Measurements from ENCODE around the gene CCNF. TPM values are rescaled to one million over a fixed set of nuclear protein-coding genes. Genes with fewer than 3 reads are reported as not detected.
"Not testable (repeated sequence)": the region's sequence is repeated elsewhere in the genome, so short reads cannot be mapped to it uniquely, and the experiment has no call there.

The CCNF gene
- total RNA-seq, 1 experiment from 2014 or later: 82.6 TPM

GRCh38 chr16:2436110-2436509 lies 6.9 kb downstream of the CCNF start:
- no peak overlapping the region for H3K4me3 ChIP-seq (ENCODE audit: insufficient read depth, low read depth, low read length)
- H3K27me3 ChIP-seq (ENCODE audit: control insufficient read depth, insufficient read depth, low read length): no peaks in the 10 kb centered on the region
- H3K36me3 ChIP-seq (replicated peaks; ENCODE audit: control insufficient read depth, insufficient read depth, low read length): peaks cover 59% of the 10 kb centered on the region
- DNase-seq: no peak

GRCh38 chr16:2437032-2437790 lies 8.0 kb downstream of the CCNF start:
- peaks cover 55% of the 10 kb centered on the region for H3K36me3 ChIP-seq (replicated peaks; ENCODE audit: control insufficient read depth, insufficient read depth, low read length)
- no peak for DNase-seq
- no peak overlapping the region for H3K4me3 ChIP-seq (ENCODE audit: insufficient read depth, low read depth, low read length)
- H3K27me3 ChIP-seq (ENCODE audit: control insufficient read depth, insufficient read depth, low read length): no peaks in the 10 kb centered on the region

GRCh38 chr16:2438121-2438520 lies 8.9 kb downstream of the CCNF start:
- no peak overlapping the region for H3K4me3 ChIP-seq (ENCODE audit: insufficient read depth, low read depth, low read length)
- H3K27me3 ChIP-seq (ENCODE audit: control insufficient read depth, insufficient read depth, low read length): no peaks in the 10 kb centered on the region
- DNase-seq: no peak
- H3K36me3 ChIP-seq (replicated peaks; ENCODE audit: control insufficient read depth, insufficient read depth, low read length): peaks cover 47% of the 10 kb centered on the region

- DNase-seq: no peak
- Histone ChIP-seq H3K27me3 (ENCODE audit: control insufficient read depth, insufficient read depth, low read length) (no peaks in the 10 kb centered on the region), H3K4me3 (ENCODE audit: insufficient read depth, low read depth, low read length) (no peak overlapping the region), H3K36me3 (replicated peaks; ENCODE audit: control insufficient read depth, insufficient read depth, low read length) (peaks cover 50% of the 10 kb centered on the region)
Observed at GRCh38 chr16:2439598-2439997, 10.4 kb downstream of the CCNF start.

- not testable (repeated sequence) for H3K4me3 ChIP-seq (ENCODE audit: insufficient read depth, low read depth, low read length); H3K27me3 ChIP-seq (ENCODE audit: control insufficient read depth, insufficient read depth, low read length); DNase-seq
- peaks cover 54% of the 10 kb centered on the region for H3K36me3 ChIP-seq (replicated peaks; ENCODE audit: control insufficient read depth, insufficient read depth, low read length)
Observed at GRCh38 chr16:2441143-2441804, 12.0 kb downstream of the CCNF start.

- Histone ChIP-seq H3K27me3 (ENCODE audit: control insufficient read depth, insufficient read depth, low read length) (no peaks in the 10 kb centered on the region), H3K4me3 (ENCODE audit: insufficient read depth, low read depth, low read length) (no peak overlapping the region), H3K36me3 (replicated peaks; ENCODE audit: control insufficient read depth, insufficient read depth, low read length) (peaks cover 51% of the 10 kb centered on the region)
- no peak for DNase-seq
Observed at GRCh38 chr16:2443555-2443954, 14.3 kb downstream of the CCNF start.

GRCh38 chr16:2447920-2448583 lies 18.8 kb downstream of the CCNF start:
- no peaks in the 10 kb centered on the region for H3K27me3 ChIP-seq (ENCODE audit: control insufficient read depth, insufficient read depth, low read length)
- H3K36me3 ChIP-seq (replicated peaks; ENCODE audit: control insufficient read depth, insufficient read depth, low read length): peaks cover 61% of the 10 kb centered on the region
- DNase-seq: no peak
- no peak overlapping the region for H3K4me3 ChIP-seq (ENCODE audit: insufficient read depth, low read depth, low read length)

GRCh38 chr16:2449118-2449517 lies 19.9 kb downstream of the CCNF start:
- Histone ChIP-seq H3K27me3 (ENCODE audit: control insufficient read depth, insufficient read depth, low read length) (no peaks in the 10 kb centered on the region), H3K4me3 (ENCODE audit: insufficient read depth, low read depth, low read length) (no peak overlapping the region), H3K36me3 (replicated peaks; ENCODE audit: control insufficient read depth, insufficient read depth, low read length) (peaks cover 63% of the 10 kb centered on the region)
- DNase-seq: no peak

- peaks cover 57% of the 10 kb centered on the region for H3K36me3 ChIP-seq (replicated peaks; ENCODE audit: control insufficient read depth, insufficient read depth, low read length)
- H3K27me3 ChIP-seq (ENCODE audit: control insufficient read depth, insufficient read depth, low read length): no peaks in the 10 kb centered on the region
Observed at GRCh38 chr16:2450535-2450934, 21.3 kb downstream of the CCNF start.

GRCh38 chr16:2450975-2451381 lies 21.7 kb downstream of the CCNF start:
- Histone ChIP-seq H3K4me3 (ENCODE audit: insufficient read depth, low read depth, low read length) (no peak overlapping the region), H3K27me3 (ENCODE audit: control insufficient read depth, insufficient read depth, low read length) (no peaks in the 10 kb centered on the region), H3K36me3 (replicated peaks; ENCODE audit: control insufficient read depth, insufficient read depth, low read length) (peaks cover 55% of the 10 kb centered on the region)
- DNase-seq: peak; percentile 30

More at GRCh38 chr16:2450535-2450934, 21.3 kb downstream of the CCNF start:
- H3K4me3 ChIP-seq (ENCODE audit: insufficient read depth, low read depth, low read length): no peak overlapping the region
- DNase-seq: no peak

- no peak for DNase-seq
- Histone ChIP-seq H3K4me3 (ENCODE audit: insufficient read depth, low read depth, low read length) (no peak overlapping the region), H3K36me3 (replicated peaks; ENCODE audit: control insufficient read depth, insufficient read depth, low read length) (peaks cover 55% of the 10 kb centered on the region), H3K27me3 (ENCODE audit: control insufficient read depth, insufficient read depth, low read length) (no peaks in the 10 kb centered on the region)
Observed at GRCh38 chr16:2451851-2452320, 22.6 kb downstream of the CCNF start.

GRCh38 chr16:2452650-2453049 lies 23.4 kb downstream of the CCNF start:
- H3K27me3 ChIP-seq (ENCODE audit: control insufficient read depth, insufficient read depth, low read length): no peaks in the 10 kb centered on the region
- no peak for DNase-seq
- peaks cover 58% of the 10 kb centered on the region for H3K36me3 ChIP-seq (replicated peaks; ENCODE audit: control insufficient read depth, insufficient read depth, low read length)
- no peak overlapping the region for H3K4me3 ChIP-seq (ENCODE audit: insufficient read depth, low read depth, low read length)

GRCh38 chr16:2455081-2455845 lies 26.0 kb downstream of the CCNF start:
- Histone ChIP-seq H3K36me3 (replicated peaks; ENCODE audit: control insufficient read depth, insufficient read depth, low read length) (peaks cover 41% of the 10 kb centered on the region), H3K4me3 (ENCODE audit: insufficient read depth, low read depth, low read length) (no peak overlapping the region), H3K27me3 (ENCODE audit: control insufficient read depth, insufficient read depth, low read length) (no peaks in the 10 kb centered on the region)
- peak; percentile 26 for DNase-seq

- Histone ChIP-seq H3K27me3 (ENCODE audit: control insufficient read depth, insufficient read depth, low read length) (no peaks in the 10 kb centered on the region), H3K36me3 (replicated peaks; ENCODE audit: control insufficient read depth, insufficient read depth, low read length) (peaks cover 35% of the 10 kb centered on the region), H3K4me3 (ENCODE audit: insufficient read depth, low read depth, low read length) (no peak overlapping the region)
- DNase-seq: no peak
Observed at GRCh38 chr16:2456551-2457153, 27.4 kb downstream of the CCNF start.

Measured in H7 (cell line).